ENCODE measurements around the gene RAB26.

GRCh38 chr16:2155091-2155950 is 6.9 kb downstream of the RAB26 start, which contains the start of gene TRAF7:
- TF ChIP-seq GATA2 (IDR thresholded peaks at IDR 0.05; ENCODE audit: low read depth, low read length) = no peak
- no peak for TF ChIP-seq GATA3 (IDR thresholded peaks at IDR 0.05; ENCODE audit: low read depth, low read length)

All from SH-SY5Y (cell line).